Transverse colon (tissue), 4 donors: ENCODE data around the gene PACC1. TPM values are rescaled to one million over a fixed set of nuclear protein-coding genes. Genes with fewer than 3 reads are reported as not detected.

ENCODE experiments used
- DNase-seq: peaks from one replicate; pipeline ENCODE4 v3.0.0-alpha.2; 2019
- H3K27ac ChIP-seq, 4 donors: fragments of 200-600 bp; sonication (generic); 2 replicates each; pipeline ENCODE4 v1.5.1; 2016 to 2018; ENCODE audit warnings: inconsistent platforms in 4 of 4
- H3K27me3 ChIP-seq: fragments of 200-600 bp; sonication (generic); 2 replicates; pipeline ENCODE4 v1.5.1; 2017; ENCODE audit warnings: inconsistent platforms
- H3K36me3 ChIP-seq, 4 donors: fragments of 200-600 bp; sonication (generic); 2 replicates each; pipeline ENCODE4 v1.5.1; 2017 to 2019; ENCODE audit warnings: inconsistent platforms in 4 of 4
- H3K4me1 ChIP-seq, 4 donors: fragments of 200-600 bp; sonication (generic); 2 replicates each; pipeline ENCODE4 v1.5.1; 2017 to 2020; ENCODE audit warnings: inconsistent platforms in 4 of 4
- H3K4me3 ChIP-seq, 4 donors: fragments of 200-600 bp; sonication (generic); 1 replicate in 1 of 4; 2 replicates in 3 of 4; pipeline versions ENCODE4 v1.5.1 to v1.6.1; 2017 to 2019; ENCODE audit warnings: inconsistent platforms in 4 of 4
- H3K9me3 ChIP-seq, 2 donors: fragments of 200-600 bp; sonication (generic); 2 replicates each; pipeline ENCODE4 v1.5.1; 2017 to 2019; ENCODE audit warnings: inconsistent platforms in 2 of 2
- CTCF ChIP-seq, 5 experiments: fragments of 200-600 bp in 3 of 5; fragments of 450-650 bp in 2 of 5; sonication (generic) in 3 of 5; IDR thresholded peaks; 1 replicate in 2 of 5; 2 replicates in 3 of 5; pipeline ENCODE4 v1.5.1; 2016 to 2017; ENCODE audit warnings: antibody characterized with exemption in 5 of 5, inconsistent platforms in 3 of 5, mild to moderate bottlenecking in 2 of 5, moderate library complexity in 1 of 5
- EP300 ChIP-seq: sonication (generic); formaldehyde crosslinking; IDR thresholded peaks from one replicate; pipeline ENCODE4 v1.6.1; 2017; ENCODE audit warnings: antibody characterized with exemption, low read depth
- POLR2A ChIP-seq: fragments of 450-650 bp; IDR thresholded peaks from one replicate; pipeline ENCODE4 v1.6.1; 2016; ENCODE audit warnings: antibody characterized with exemption, mild to moderate bottlenecking, moderate library complexity
- POLR2AphosphoS5 ChIP-seq, 3 donors: sonication (generic); formaldehyde crosslinking; IDR thresholded peaks; one replicate each; pipeline ENCODE4 v1.6.1; 2016; ENCODE audit warnings: antibody characterized with exemption in 3 of 3
- WGBS, 2 donors: methylation state at CpG; one replicate each; pipeline ENCODE4 v1.1.5; 2018; ENCODE audit warnings: low coverage in 1 of 2; 5-methylcytosine and 5-hydroxymethylcytosine counted together
- in situ Hi-C, 4 donors: fragments of 200-750 bp; cut with MboI; loops; one replicate each; pipeline versions ENCODE4 v1.15.0 to v1.15.1; 2017; ENCODE audit warnings: low sequenced_read_pairs in 3 of 4, low pct_ligation_motif_present in 1 of 4, low pct_unique_long_range_greater_than_20kb in 1 of 4
- intact Hi-C: fragments of 100-400 bp; cut with DNase I; formaldehyde crosslinking; loops from one replicate; pipeline ENCODE4 v1.15.1; 2023; ENCODE audit warnings: low total_unique reads
- total RNA-seq, 4 donors: library from RNA; depleted of rRNA; stranded (reverse); fragments of >200 nt; gene quantifications; one replicate each; pipeline ENCODE4 v1.1.0, GENCODE V29; 2016

The PACC1 gene
- total RNA-seq, 4 donors from 2014 or later, result 2.6 to 4.6 (median 2.7) TPM; not detected in 1

GRCh38 chr1:212381397-212382035, 33.2 kb downstream of the PACC1 start:
- in situ Hi-C loops, result no loop called here
- Histone ChIP-seq H3K27ac (no peak overlapping the region), H3K4me1 (no peaks in the 10 kb centered on the region), H3K4me3 (no peak overlapping the region), H3K9me3 (no peaks in the 10 kb centered on the region), H3K36me3 (peaks cover 0 to 8% (median 0%) of the 10 kb centered on the region in 4 donors), H3K27me3 (no peaks in the 10 kb centered on the region)
- 63 to 83% methylated on average over 3 to 4 of the region's 4 CpGs for WGBS, 2 donors
- intact Hi-C loops, result no loop called here
- no peak for TF ChIP-seq POLR2A
- TF ChIP-seq EP300, result no peak
- TF ChIP-seq CTCF (IDR thresholded peaks at IDR 0.05), result no peak
- DNase-seq, result no peak

DNA sequence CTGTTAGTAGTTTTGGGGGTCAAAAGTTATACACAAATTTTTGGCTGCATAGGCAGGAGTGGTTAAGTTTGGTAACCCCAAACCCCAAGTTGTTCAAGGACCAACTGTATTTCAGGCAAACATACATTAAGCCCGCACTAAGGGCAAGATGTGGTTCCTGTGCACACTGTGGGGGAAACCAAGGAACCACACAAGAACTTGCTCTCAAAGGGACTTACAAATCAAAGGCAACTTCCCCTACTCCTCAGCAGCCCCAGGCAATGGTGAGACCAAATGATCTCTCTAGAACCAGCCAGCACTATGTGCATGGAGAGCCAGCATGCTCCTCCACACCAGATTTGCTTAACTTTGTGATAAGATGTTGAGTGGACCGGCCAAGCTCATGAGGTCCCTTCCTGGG, 35.3 kb downstream of the PACC1 start:
- no peak for DNase-seq
- H3K27me3 ChIP-seq, result no peaks in the 10 kb centered on the region
- whole genome bisulfite sequencing, 2 donors, result 97% methylated on average over 2 of the region's 2 CpGs; no CpG with 5 or more reads in 1 of the 2 donors
- no peaks in the 10 kb centered on the region for H3K4me1 ChIP-seq
- H3K4me3 ChIP-seq, result no peak overlapping the region
- no peaks in the 10 kb centered on the region for H3K9me3 ChIP-seq
- no peak for TF ChIP-seq POLR2AphosphoS5 (IDR thresholded peaks at IDR 0.05)
- no peak for TF ChIP-seq POLR2A
- TF ChIP-seq CTCF (IDR thresholded peaks at IDR 0.05), result no peak
- TF ChIP-seq EP300, result no peak
- H3K36me3 ChIP-seq, result peaks cover 0 to 6% (median 0%) of the 10 kb centered on the region in 4 donors
- in situ Hi-C loops (loop anchor here in 2 of 4 donors (10.0 kb wide), 2 partner anchors 75 to 315 kb away; no protein-coding TSS in a partner anchor), intact Hi-C loops (no loop called here)
- no peak overlapping the region for H3K27ac ChIP-seq

GRCh38 chr1:212377644-212378043, 37.0 kb downstream of the PACC1 start:
- no peak for TF ChIP-seq EP300
- no peak for TF ChIP-seq POLR2A
- TF ChIP-seq POLR2AphosphoS5 (IDR thresholded peaks at IDR 0.05), result no peak
- TF ChIP-seq CTCF (IDR thresholded peaks at IDR 0.05), result no peak
- H3K4me1 ChIP-seq, result no peaks in the 10 kb centered on the region
- 100% methylated on average over 3 of the region's 3 CpGs; no CpG with 5 or more reads in 1 of the 2 donors for WGBS, 2 donors
- no peak overlapping the region for H3K4me3 ChIP-seq
- DNase-seq, result no peak
- intact Hi-C loops (no loop called here), in situ Hi-C loops (loop anchor here in 2 of 4 donors (10.0 kb wide), 2 partner anchors 77 to 313 kb away; no protein-coding TSS in a partner anchor)
- no peaks in the 10 kb centered on the region for H3K9me3 ChIP-seq
- H3K27me3 ChIP-seq, result no peaks in the 10 kb centered on the region
- peaks cover 0 to 4% (median 0%) of the 10 kb centered on the region in 4 donors for H3K36me3 ChIP-seq
- H3K27ac ChIP-seq, result no peak overlapping the region

DNA sequence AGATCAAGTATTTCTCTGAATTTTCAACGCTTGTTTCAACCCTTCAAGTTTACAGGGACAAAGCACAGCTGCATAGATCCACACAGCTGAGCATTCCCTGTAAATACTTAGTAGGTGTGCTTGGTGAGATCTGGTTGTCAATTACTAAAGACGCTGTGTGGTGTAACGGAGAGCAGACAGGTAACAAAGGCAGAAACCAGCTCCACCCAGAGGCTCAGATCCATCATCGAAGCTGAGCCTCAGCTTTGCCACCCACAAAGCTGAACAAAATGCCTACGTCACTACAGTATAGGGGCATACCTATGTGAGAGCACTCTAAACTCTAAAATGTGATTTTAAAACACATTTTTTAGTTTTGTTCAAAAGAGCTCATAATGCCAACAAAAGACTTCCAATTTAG, 38.7 kb downstream of the PACC1 start:
- intact Hi-C loops, result no loop called here

More for the DNA sequence above, 38.7 kb downstream of the PACC1 start:
- Histone ChIP-seq H3K4me1 (no peaks in the 10 kb centered on the region), H3K4me3 (no peak overlapping the region), H3K27ac (no peak overlapping the region), H3K9me3 (no peaks in the 10 kb centered on the region), H3K36me3 (peaks cover 0 to 9% (median 0%) of the 10 kb centered on the region in 4 donors), H3K27me3 (no peaks in the 10 kb centered on the region)
- no peak for DNase-seq
- TF ChIP-seq EP300 (no peak), CTCF (IDR thresholded peaks at IDR 0.05) (no peak), POLR2AphosphoS5 (IDR thresholded peaks at IDR 0.05) (no peak), POLR2A (no peak)
- WGBS, 2 donors, result 74 to 81% methylated on average over 4 to 5 of the region's 5 CpGs
- in situ Hi-C loops, result loop anchor here in 2 of 4 donors (10.0 kb wide), 2 partner anchors 79 to 311 kb away; no protein-coding TSS in a partner anchor
